A549 treated with CORT108297 at 1 μM for 4 hours (cell line): ENCODE results near the gene MAP2K3. TPM values are rescaled to one million over a fixed set of nuclear protein-coding genes. Genes with fewer than 3 reads are reported as not detected.

Experiments used
- total RNA-seq: library from RNA; stranded (reverse); fragments of 200-300 nt; extraction: Qiagen RNA extraction; gene quantifications from 5 replicates; pipeline ENCODE4 v1.2.3, GENCODE V29; 2022

MAP2K3 gene
- 102 to 174 TPM (median 119 TPM) in 5 replicates for total RNA-seq

GRCh38 chr17:21284319-21285163 lies at the start of gene MAP2K3:
Gene MAP2K3, plus strand, starts transcription at chr17:21284711. Its CDS starts 210 bp downstream, at chr17:21284921.

GRCh38 chr17:21252796-21253645 lies 31.5 kb upstream of the MAP2K3 start, which contains the start of gene NATD1:
Gene NATD1, minus strand, starts transcription at chr17:21253410. Its CDS starts 146 bp downstream, at chr17:21253264.

Other genes starting within 250 kb of the MAP2K3 start
- 119 to 134 TPM (median 125 TPM) in 5 replicates for gene USP22, start 241.7 kb upstream of the MAP2K3 start, total RNA-seq
- gene DHRS7B, start 157.7 kb upstream of the MAP2K3 start, total RNA-seq = 20.2 to 23.3 TPM (median 21.1 TPM) in 5 replicates
- 53.4 to 76.8 TPM (median 67.3 TPM) in 5 replicates for gene TMEM11, start 70.5 kb upstream of the MAP2K3 start, total RNA-seq
- gene NATD1, start 31.3 kb upstream of the MAP2K3 start, total RNA-seq = 2.2 to 3.8 TPM (median 2.9 TPM) in 5 replicates
- 0.68 to 1.2 TPM (median 1.0 TPM) in 5 replicates for gene KCNJ12, start 91.6 kb downstream of the MAP2K3 start, total RNA-seq